Posterior cingulate gyrus (tissue), 11 donors: ENCODE results near the gene ARRDC1.
A peak's percentile ranks its signal among the peaks of the same experiment; 100 is the strongest.
"Not testable (repeated sequence)": the region's sequence is repeated elsewhere in the genome, so short reads cannot be mapped to it uniquely, and the experiment has no call there.

Source experiments
- DNase-seq, 10 donors: peaks; one replicate each; pipeline versions ENCODE4 v3.0.0 to v3.0.0-alpha.2; 2020 to 2021; ENCODE audit warnings: mixed read lengths in 3 of 10
- intact Hi-C: fragments of 100-400 bp; cut with DNase I; formaldehyde crosslinking; loops from one replicate; pipeline ENCODE4 v1.15.1; 2023

ARRDC1 gene

DNA sequence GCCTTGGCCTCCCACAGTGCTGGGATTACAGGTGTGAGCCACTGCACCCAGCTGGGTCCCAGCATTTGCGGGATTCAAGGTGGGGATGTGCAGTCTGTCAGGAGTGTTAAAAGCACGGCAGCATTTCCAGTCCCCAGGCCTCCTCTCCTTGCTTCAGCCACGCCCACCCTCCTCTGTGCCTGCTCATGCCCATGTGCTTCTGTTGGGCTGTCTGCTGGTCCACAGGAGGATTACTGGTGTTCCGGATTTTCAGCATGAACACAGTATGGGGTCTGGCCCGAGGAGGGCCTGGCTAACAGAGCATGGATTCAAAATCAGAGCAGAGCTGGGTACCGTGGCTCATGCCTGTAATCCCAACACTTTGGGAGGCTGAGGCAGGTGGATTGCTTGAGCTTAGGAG lies 5.5 kb downstream of the ARRDC1 start:
- DNase-seq = no peak
- intact Hi-C loops = no loop called here

DNA sequence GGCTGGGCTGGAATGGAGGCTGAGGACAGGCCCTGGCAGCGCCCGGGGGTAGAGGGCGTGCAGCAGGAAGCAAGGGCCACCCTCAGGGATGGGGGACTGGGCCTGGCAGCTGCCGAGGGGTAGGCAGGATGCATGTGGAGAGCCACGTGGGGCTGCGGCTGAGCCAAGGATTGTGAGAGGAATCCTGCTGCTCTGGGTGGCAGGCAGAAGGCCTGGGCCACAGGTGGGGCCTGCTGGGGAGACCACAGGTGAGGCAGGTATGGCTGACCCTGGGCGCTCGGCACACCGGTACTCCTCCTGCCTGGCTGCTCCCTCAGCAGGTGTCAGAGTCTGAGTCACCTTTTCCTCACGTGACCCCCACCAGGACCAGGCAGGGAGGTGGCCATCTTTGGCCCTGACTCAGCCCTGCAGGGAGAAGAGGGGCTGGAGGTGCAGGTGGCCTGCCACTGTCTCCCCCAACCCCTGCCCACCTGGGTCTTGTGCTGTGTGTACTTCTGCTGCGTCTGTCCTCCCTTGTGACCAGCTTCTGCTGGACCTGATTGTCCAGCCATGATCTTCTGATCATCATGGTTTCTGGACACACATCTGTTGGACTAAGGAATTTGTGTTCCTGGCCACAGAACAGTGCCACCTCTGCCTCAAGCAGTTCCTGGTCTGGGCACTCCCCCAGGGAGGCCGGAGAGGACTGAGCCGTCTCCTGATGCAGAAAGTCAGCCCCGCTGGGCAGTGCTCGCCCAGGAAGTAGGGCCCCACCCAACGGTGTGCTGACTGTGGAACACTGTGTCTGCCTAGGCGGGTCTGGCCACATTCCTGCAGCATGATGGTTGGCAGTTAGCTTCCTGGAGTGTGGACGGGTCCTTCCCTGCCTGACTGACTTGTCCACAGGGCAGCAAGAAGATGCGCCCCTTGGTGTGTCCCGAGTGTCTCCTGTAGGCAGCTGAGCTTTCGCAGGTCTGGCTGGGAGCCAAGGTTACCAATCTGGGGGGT lies 6.4 kb downstream of the ARRDC1 start:
- intact Hi-C loops = no loop called here
- peak in 1 of 10 donors; percentile 84 for DNase-seq

DNA sequence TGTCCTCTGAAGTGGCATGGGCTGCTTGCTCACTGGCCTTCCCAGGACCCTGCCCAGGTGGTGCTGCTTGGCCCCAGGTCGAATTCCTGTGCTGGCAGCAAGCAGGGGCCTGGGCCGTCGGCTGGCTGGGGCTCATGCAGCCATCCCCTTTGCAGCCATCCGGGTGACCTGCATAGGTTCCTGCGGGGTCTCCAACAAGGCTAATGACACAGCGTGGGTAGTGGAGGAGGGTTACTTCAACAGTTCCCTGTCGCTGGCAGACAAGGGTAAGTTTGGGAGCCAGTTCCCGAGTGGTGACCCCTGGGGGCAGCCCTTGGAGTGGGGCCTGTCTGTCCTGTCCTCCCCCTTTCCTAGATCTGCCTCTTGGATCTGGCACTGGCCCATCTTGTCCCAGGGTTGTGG lies 7.3 kb downstream of the ARRDC1 start:
- DNase-seq = no peak
- intact Hi-C loops = no loop called here

DNA sequence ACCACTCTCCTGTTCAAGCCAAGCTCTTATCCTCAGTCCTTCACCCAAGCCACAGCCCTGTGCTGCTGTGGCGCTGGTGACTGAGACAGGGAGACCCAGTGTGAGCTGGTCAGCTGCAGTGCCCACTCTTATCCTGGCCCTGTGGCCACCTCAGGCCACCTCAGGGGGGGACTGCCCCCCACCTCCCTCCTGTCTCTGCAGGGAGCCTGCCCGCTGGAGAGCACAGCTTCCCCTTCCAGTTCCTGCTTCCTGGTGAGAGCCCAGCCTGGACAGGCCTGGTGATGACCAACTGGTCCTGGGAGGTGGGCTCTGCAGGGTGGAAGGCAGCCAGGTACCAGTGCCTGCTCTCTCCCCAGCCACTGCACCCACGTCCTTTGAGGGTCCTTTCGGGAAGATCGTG lies 7.8 kb downstream of the ARRDC1 start:
- DNase-seq = no peak
- intact Hi-C loops = no loop called here

DNA sequence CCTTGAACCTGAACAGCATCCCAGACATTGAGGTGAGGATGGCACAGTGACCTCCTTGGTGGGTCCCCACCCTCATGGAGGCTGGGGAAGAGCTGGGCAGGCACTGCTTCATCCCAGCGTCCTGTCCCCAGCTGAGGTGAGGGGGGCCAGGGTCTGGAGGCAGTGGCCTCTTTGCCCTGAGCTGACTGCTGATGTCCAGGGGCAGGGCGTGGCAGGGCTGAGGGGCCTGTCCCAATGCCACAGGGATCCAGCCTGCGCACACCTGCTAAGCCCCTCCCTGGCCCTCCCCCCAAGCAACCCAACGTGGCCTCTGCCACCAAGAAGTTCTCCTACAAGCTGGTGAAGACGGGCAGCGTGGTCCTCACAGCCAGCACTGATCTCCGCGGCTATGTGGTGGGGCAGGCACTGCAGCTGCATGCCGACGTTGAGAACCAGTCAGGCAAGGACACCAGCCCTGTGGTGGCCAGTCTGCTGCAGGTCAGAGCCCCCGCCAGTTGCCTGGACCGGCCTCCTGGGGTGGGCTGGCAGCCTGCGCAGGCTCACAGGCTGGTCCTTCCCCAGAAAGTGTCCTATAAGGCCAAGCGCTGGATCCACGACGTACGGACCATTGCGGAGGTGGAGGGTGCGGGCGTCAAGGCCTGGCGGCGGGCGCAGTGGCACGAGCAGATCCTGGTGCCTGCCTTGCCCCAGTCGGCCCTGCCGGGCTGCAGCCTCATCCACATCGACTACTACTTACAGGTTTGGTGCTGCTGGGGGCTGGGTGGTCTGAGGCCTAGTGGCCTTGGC lies 8.4 kb downstream of the ARRDC1 start:
- no peak for DNase-seq
- intact Hi-C loops = no loop called here

DNA sequence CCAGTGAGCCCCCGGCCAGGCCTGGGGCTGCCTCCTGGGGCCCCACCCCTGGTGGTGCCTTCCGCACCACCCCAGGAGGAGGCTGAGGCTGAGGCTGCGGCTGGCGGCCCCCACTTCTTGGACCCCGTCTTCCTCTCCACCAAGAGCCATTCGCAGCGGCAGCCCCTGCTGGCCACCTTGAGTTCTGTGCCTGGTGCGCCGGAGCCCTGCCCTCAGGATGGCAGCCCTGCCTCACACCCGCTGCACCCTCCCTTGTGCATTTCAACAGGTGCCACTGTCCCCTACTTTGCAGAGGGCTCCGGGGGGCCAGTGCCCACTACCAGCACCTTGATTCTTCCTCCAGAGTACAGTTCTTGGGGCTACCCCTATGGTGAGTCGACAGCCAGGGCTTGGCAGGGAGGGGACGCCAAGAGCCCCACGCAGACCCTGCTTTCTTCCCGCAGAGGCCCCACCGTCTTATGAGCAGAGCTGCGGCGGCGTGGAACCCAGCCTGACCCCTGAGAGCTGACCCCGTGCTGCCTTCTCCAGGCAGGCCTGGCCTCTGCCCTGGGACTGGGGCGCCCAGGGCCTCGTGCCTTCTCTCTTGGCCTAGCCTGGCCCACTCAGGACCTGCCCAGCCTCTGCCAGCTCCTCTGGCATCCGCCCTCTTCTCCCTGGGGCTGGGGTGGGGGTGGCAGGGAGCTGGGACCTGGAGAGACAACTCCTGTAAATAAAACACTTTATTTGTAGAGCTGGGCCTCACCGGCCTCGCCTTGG lies 9.3 kb downstream of the ARRDC1 start:
- intact Hi-C loops = loop anchor here (5.0 kb wide), 1 partner anchor 38 kb away; the partner anchor contains the start of gene DPH7
- DNase-seq = peak in 1 of 10 donors; percentile 83

DNA sequence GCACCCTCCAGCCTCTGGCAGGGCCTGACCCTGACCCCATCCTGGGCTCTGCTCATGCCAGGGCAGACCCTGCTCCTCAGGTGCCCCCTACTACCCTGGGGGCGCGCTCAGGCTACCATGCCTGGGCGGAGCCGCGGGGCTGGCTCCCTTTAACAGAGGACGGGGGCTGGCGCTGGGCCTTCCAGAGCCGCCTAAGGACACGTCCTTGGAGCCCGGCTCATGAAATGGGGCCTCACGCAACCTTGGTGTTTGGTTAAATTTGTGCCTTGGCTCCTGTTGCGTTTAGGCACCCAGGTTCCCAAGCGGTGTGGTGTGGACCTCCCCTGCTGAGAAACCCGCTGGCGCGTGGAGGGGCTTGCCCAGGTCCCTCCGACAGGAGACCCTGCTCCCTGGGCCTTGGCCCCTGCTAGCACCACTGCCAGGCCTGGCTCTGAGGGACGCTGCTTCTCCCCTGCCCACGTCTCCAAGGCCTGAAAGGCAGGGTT lies 9.9 kb downstream of the ARRDC1 start:
- intact Hi-C loops = loop anchor here (5.0 kb wide), 1 partner anchor 38 kb away; the partner anchor contains the start of gene DPH7
- peak in 1 of 10 donors; percentile 80 for DNase-seq

DNA sequence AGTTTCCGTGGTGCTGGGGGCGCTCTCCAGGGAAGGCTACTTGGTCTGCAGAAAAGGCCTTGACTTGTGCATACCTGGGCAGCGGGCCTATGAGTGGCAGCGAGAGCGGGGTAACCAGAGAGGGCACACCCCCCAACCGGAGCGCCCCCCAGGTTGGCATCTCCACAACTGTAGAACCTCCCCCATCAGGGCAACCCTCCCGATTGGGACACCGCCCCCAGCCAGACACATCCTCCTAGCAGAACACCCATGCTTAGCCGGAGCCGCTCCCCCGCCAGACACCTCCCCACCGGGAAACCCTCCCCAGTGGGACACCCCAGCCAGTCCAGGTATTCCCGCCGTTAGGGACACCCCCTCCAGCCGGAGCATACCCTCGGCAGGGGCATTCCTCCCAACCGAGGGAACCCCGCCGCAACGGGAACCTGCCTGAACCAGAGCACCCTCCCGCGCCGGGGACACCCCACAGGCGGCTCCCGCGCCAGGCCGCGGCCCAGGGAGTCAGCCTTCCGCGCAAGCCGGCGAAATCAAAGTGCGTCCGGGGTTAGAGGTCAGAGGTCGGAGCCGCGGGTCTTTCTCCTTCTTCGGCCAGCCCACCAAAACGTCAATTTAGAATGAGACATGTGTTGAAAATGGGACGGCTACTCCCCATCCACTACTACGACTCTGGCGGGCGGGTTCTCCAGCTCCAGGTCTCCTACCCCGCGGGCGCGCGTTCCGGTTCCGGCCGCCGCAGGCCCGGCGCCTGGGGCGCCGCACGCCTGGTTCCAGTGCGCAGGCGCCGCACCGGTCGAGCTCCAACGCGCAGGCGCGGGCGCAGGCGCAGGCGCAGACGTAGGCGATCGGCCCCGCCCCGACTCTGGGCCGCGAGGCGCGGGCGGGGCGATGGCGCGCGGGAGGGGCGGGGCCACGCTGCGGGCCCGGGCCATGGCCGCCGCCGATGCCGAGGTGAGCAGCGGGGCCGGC lies 12.9 kb downstream of the ARRDC1 start, which contains the start of gene EHMT1:
Gene EHMT1, plus strand, starts transcription at position 901 of the 963 bp plus-strand sequence. Its CDS starts 24 bp downstream, at position 925.
- peak; percentile 74 to 98 (median 79) for DNase-seq

DNA sequence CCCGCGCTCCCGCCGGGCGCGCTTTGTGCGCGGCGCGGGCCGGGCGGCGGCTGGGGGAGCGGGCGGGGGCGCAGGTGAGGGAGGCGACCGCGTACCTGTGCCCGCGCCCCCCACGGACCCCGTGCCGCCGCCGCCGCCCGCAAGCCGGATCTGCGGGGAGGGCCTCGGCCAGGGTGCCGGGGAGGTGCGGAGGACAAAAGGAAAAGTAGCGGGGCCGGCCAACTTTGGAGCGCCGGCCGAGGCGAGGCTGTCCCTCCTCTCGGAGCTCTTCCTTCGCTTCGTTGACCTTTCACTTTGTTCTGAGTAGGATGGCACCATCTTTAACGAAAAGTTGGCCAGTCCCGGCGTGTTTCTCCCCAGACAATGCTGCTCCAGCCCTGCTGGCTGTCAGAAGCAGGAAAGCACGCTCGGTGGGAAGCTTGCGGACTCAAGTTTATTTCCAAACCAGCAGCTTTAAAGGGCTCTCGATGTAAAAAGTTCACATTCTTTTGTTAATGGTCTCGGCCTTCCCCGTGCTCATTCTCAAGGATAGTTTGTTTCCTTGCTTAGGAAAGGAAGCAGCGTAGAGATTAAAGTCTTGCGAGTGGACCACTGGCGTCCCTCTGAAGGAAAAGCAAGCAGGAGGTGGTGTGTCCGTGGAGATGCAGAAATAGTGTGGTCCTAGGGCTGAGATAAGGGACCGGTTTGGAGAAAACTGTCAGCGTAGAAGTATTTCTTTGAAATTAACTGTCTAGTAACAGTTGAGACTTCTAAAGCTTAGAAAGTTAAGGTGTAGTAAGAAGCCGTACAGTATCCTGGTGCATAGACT lies 14.0 kb downstream of the ARRDC1 start:
- intact Hi-C loops = loop anchor here (5.0 kb wide), 1 partner anchor 42 kb away; the partner anchor contains the start of gene DPH7
- DNase-seq = peak in 1 of 10 donors; percentile 83

More for the DNA sequence above, 12.9 kb downstream of the ARRDC1 start, which contains the start of gene EHMT1:
- intact Hi-C loops = loop anchor here (5.0 kb wide), 1 partner anchor 41 kb away; the partner anchor contains the start of gene DPH7

DNA sequence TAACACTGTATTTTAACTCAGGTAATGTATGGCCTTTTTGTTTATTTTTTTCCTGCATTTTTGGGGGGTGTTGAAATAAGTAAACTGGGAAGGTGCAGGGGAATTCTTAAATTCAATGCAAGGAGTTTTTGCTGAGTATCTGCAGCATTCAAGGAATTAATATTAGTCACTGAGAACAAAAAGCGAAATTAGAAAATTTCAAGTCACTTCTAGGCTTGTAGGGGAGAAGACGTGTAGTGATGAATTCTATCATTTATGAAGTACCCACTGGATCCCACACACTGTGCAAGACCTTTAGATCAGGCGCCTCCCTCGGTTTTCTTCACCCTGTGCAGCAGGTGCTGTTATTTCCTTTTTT lies 14.5 kb downstream of the ARRDC1 start:
- no peak for DNase-seq
- intact Hi-C loops = no loop called here

DNA sequence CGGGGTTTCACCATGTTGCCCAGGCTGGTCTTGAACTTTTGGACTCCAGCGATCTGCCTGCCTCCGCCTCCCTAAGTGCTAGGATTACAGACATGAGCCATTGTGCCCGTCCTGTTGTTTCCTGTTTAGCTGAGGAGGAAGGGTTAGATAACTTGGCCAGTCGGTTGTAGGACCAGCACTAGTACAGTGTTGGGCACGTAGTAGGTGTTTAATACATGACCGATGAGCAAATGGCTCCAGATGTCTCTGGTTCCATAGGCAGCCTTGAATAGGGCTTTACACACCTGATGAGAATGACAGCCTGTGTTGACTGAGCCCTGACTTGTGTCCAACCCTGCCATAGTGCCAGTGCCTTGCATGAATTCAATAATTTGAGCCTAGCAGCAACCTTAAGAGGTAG lies 15.1 kb downstream of the ARRDC1 start:
- intact Hi-C loops = no loop called here
- DNase-seq = peak in 1 of 10 donors; percentile 3

DNA sequence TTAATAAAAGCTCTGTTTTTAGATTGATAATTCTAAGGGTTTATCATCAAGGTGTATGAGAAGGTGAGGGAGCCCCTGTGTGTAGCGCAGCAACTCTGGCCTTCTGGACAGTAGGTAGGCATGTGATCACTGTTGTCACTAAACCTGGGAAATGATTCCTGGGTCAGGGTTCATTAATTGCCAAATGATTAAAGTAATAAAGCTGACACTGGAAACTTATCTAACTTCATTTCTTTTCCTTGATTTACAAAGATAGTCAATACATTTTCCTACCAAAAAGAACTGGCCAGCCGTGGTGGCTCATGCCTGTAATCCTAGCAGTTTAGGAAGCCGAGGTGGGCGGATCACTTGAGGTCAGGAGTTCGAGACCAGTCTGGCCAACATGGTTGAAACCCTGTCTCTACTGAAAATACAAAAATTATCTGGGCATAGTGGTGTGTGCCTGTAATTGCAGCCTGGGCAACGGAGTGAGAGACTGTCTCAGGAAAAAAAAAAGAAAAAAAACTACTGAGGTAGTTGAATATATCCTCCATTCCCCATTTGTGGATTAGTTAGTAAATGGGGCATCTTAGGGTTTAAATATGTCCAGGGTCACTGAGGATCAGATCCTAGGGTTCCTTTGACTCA lies 15.8 kb downstream of the ARRDC1 start:
- DNase-seq = peak in 2 of 10 donors; percentile 43 to 47
- intact Hi-C loops = no loop called here

DNA sequence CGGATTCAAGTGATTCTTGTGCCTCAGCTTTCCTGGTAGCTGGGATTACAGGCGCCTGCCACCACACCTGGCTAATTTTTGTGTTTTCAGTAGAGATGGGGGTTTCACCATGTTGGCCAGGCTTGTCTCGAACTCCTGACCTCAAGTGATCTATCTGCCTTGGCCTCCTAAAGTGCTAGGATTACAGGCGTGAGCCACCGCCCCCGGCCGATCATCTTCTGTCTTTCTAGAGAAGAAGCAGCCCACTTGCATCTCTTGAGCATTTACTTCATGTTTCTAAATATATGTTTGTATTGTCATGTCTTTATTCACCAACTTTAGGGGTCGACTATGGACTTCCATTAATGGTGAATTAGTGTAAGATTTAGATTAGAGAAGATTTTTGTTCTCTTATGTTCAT lies 16.7 kb downstream of the ARRDC1 start:
- peak in 2 of 10 donors; percentile 30 to 37 for DNase-seq
- intact Hi-C loops = not testable (repeated sequence)

DNA sequence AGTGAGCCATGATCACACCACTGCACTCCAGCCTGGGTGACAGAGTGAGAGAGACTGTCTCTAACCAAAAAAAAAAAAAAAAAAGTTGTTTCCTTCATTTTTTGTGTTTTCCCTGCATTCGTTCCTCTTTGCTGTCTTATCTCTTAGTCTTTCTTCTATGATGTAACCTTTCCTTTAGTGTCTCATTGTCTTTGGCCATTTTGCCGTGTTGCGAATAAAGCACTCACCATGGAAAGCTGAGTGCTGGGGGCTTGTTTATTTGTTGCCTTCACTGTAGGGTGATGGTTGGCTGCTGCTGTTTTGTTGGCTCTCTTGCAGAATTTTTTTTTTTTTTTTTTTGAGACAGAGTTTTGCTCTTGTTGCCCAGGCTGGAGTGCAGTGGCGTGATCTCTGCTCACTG lies 21.0 kb downstream of the ARRDC1 start:
- peak in 1 of 10 donors; percentile 1 for DNase-seq
- intact Hi-C loops = no loop called here

DNA sequence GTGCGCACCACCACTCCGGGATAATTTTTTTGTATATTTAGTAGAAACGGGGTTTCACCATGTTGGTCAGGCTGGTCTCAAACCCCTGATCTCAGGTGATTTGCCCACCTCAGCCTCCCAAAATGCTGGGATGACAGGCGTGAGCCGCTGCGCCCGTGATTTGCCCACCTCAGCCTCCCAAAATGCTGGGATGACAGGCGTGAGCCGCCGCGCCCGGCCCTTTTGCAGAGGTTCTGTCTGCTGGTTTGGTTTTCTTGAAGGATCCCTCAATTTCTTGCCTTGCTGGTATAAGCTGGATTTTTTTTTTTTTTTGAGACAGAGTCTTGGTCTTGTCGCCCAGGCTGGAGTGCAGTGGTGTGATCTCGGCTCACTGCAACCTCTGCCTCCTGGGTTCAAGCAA lies 21.9 kb downstream of the ARRDC1 start:
- peak in 3 of 10 donors; percentile 24 to 66 (median 49) for DNase-seq

DNA sequence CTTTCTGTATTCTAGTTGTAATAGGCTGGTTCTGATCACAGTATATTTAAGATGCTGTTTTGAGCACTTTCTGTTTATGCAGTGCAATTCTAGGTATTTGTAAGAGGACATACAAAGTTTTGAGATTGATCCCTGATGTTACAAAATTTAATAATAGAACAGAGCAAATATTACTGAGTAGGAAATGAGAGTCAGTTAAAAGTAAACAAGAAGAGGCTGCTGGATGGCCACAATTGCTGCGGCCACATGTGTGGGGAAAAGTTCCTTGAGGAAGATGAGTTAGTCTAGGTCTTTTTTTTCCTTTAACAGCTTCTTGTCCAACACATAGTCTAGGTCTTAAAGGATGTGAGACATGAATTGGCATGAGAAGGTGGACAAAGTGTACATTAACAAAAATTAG lies 24.6 kb downstream of the ARRDC1 start:
- peak in 1 of 10 donors; percentile 18 for DNase-seq
- intact Hi-C loops = no loop called here

More for the DNA sequence above, 21.9 kb downstream of the ARRDC1 start:
- intact Hi-C loops = not testable (repeated sequence)

DNA sequence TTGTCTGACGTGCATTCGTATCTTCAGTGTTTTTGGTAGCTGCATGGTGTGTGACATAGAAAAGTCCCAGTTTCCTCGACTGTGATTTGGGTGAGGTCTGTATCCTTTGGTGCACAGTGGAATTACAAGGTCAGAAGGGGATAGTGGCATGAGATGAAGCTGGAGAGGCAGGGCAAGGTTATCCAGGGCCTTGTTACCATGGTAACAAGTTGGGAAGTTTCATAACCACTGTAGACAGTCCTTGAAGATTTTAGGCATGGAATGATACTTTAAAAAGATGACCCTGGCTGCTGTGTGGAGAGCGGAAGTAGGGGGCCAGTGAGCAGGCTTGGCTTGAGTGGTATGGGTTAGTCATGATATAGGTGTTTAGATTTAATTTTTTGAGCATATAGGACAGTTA lies 25.2 kb downstream of the ARRDC1 start:
- intact Hi-C loops = no loop called here
- DNase-seq = peak in 3 of 10 donors; percentile 1 to 12 (median 2)
